CD14-positive monocyte (primary cell): ENCODE measurements around the gene VWC2L. TPM values are rescaled to one million over a fixed set of nuclear protein-coding genes. Genes with fewer than 3 reads are reported as not detected.

ENCODE experiments used
- DNase-seq, 3 donors: peaks; one replicate each; pipeline ENCODE4 v3.0.0-alpha.2; 2011 to 2022
- H2AFZ ChIP-seq: 2 replicates; pipeline ENCODE4 v1.6.0; 2012; ENCODE audit warnings: mild to moderate bottlenecking, low read depth, low read length, inconsistent platforms; ENCODE audit not compliant: insufficient read depth, poor library complexity, severe bottlenecking
- H3K27ac ChIP-seq, 2 donors: 1 replicate in 1 of 2; 2 replicates in 1 of 2; pipeline ENCODE4 v1.5.1; 2012 to 2013; ENCODE audit warnings: low read length in 2 of 2, control low read depth in 1 of 2, inconsistent platforms in 1 of 2, low read depth in 1 of 2, mild to moderate bottlenecking in 1 of 2
- H3K27me3 ChIP-seq, 2 donors: one replicate each; pipeline versions ENCODE4 v1.6.0 to v1.6.1; 2011 to 2013; ENCODE audit warnings: low read length in 2 of 2; ENCODE audit not compliant: control insufficient read depth in 2 of 2, insufficient read depth in 2 of 2
- H3K36me3 ChIP-seq, 2 donors: replicated peaks in 1 of 2; 1 replicate in 1 of 2; 2 replicates in 1 of 2; pipeline versions ENCODE4 v1.5.1 to v1.6.1; 2012 to 2013; ENCODE audit warnings: low read length in 2 of 2, control low read depth in 1 of 2, inconsistent platforms in 1 of 2, mild to moderate bottlenecking in 1 of 2; ENCODE audit not compliant: insufficient read depth in 2 of 2, control insufficient read depth in 1 of 2
- H3K4me1 ChIP-seq, 2 donors: 1 replicate in 1 of 2; 2 replicates in 1 of 2; pipeline versions ENCODE4 v1.5.1 to v1.6.1; 2012 to 2013; ENCODE audit warnings: low read length in 2 of 2, control low read depth in 1 of 2, inconsistent platforms in 1 of 2, mild to moderate bottlenecking in 1 of 2, moderate library complexity in 1 of 2; ENCODE audit not compliant: insufficient read depth in 2 of 2, control insufficient read depth in 1 of 2
- H3K4me2 ChIP-seq: replicated peaks from 2 replicates; pipeline ENCODE3; 2012; ENCODE audit warnings: low read length, moderate library complexity, mild to moderate bottlenecking; ENCODE audit not compliant: poor library complexity, severe bottlenecking; ENCODE audit errors: extremely low read depth
- H3K4me3 ChIP-seq, 3 experiments: fragments of 200-600 bp in 1 of 3; sonication (generic) in 1 of 3; replicated peaks in 1 of 3; 1 replicate in 2 of 3; 2 replicates in 1 of 3; pipeline ENCODE4 v1.5.1; 2011 to 2013; ENCODE audit warnings: low read length in 3 of 3, mild to moderate bottlenecking in 3 of 3, control low read depth in 2 of 3, low read depth in 2 of 3, inconsistent platforms in 1 of 3, moderate library complexity in 1 of 3
- H3K79me2 ChIP-seq: 2 replicates; pipeline ENCODE4 v1.6.0; 2012; ENCODE audit warnings: mild to moderate bottlenecking, control low read depth, inconsistent platforms, low read length, moderate library complexity; ENCODE audit not compliant: insufficient read depth
- H3K9ac ChIP-seq: 2 replicates; pipeline ENCODE4 v1.6.0; 2017; ENCODE audit warnings: low read length, mild to moderate bottlenecking; ENCODE audit not compliant: insufficient read depth, poor library complexity, severe bottlenecking
- H3K9me3 ChIP-seq, 2 donors: replicated peaks in 1 of 2; 1 replicate in 1 of 2; 2 replicates in 1 of 2; pipeline versions ENCODE4 v1.5.1 to v1.6.1; 2012 to 2013; ENCODE audit warnings: low read length in 2 of 2, control low read depth in 1 of 2; ENCODE audit not compliant: control insufficient read depth in 1 of 2, insufficient read depth in 1 of 2
- H4K20me1 ChIP-seq: 2 replicates; pipeline ENCODE4 v1.6.0; 2012; ENCODE audit warnings: mild to moderate bottlenecking, low read length, control low read depth, moderate library complexity; ENCODE audit not compliant: insufficient read depth
- H3K27ac Mint-ChIP-seq, 7 donors: one replicate each; pipeline ENCODE4 v1.8.0; 2020; ENCODE audit warnings: mild to moderate bottlenecking in 7 of 7, mixed read lengths in 7 of 7, moderate library complexity in 6 of 7, inconsistent platforms in 2 of 7
- H3K27me3 Mint-ChIP-seq, 3 donors: one replicate each; pipeline ENCODE4 v1.8.0; 2021 to 2022; ENCODE audit warnings: low read depth in 3 of 3, mild to moderate bottlenecking in 3 of 3, mixed read lengths in 3 of 3, moderate library complexity in 3 of 3, inconsistent platforms in 1 of 3
- H3K36me3 Mint-ChIP-seq, 2 donors: one replicate each; pipeline ENCODE4 v1.8.0; 2020; ENCODE audit warnings: mixed read lengths in 2 of 2, inconsistent platforms in 1 of 2, mild to moderate bottlenecking in 1 of 2
- H3K4me1 Mint-ChIP-seq: one replicate; pipeline ENCODE4 v1.8.0; 2020; ENCODE audit warnings: mild to moderate bottlenecking, mixed read lengths
- H3K4me3 Mint-ChIP-seq, 2 donors: one replicate each; pipeline ENCODE4 v1.8.0; 2020; ENCODE audit warnings: mild to moderate bottlenecking in 2 of 2, mixed read lengths in 2 of 2, moderate library complexity in 1 of 2
- H3K9me3 Mint-ChIP-seq, 7 donors: one replicate each; pipeline ENCODE4 v1.8.0; 2020 to 2022; ENCODE audit warnings: mixed read lengths in 7 of 7, mild to moderate bottlenecking in 6 of 7, moderate library complexity in 6 of 7, inconsistent platforms in 2 of 7
- CTCF ChIP-seq: fragments of 200-600 bp; IDR thresholded peaks from one replicate; pipeline ENCODE4 v1.8.0; 2022; ENCODE audit warnings: antibody characterized with exemption, mild to moderate bottlenecking
- WGBS: methylation state at CpG from one replicate; pipeline ENCODE4 v1.1.5; 2013; ENCODE audit warnings: missing lambda C conversion rate; ENCODE audit not compliant: insufficient coverage; 5-methylcytosine and 5-hydroxymethylcytosine counted together
- intact Hi-C, 2 donors: fragments of 100-400 bp; cut with micrococcal nuclease; formaldehyde crosslinking; loops; one replicate each; pipeline versions ENCODE4 v1.15.0 to v1.15.1; 2023
- polyA plus RNA-seq, 3 donors: library from polyadenylated mRNA; depleted of rRNA in 1 of 3; unstranded in 2 of 3; stranded (reverse) in 1 of 3; fragments of 300-500 nt in 2 of 3; fragments of >200 nt in 1 of 3; fragmentation: Illumina TruSeq in 2 of 3; gene quantifications; 1 replicate in 2 of 3; 2 replicates in 1 of 3; pipeline ENCODE4 v1.2.3, GENCODE V29; 2012 to 2021

The VWC2L gene
- polyA plus RNA-seq, 3 donors: not detected

- Histone ChIP-seq H3K27ac (no peak overlapping the region), H4K20me1 (no peaks in the 10 kb centered on the region), H3K36me3 (no peaks in the 10 kb centered on the region), H3K9me3 (peaks cover 0 to 4% of the 10 kb centered on the region in 2 donors), H3K27me3 (no peaks in the 10 kb centered on the region), H3K4me2 (no peak overlapping the region), H3K9ac (no peak overlapping the region), H3K4me3 (no peak overlapping the region), H3K4me1 (no peaks in the 10 kb centered on the region), H3K79me2 (no peaks in the 10 kb centered on the region), H2AFZ (no peak overlapping the region)
- no peak overlapping the region for H3K4me3 Mint-ChIP-seq
- peaks cover 0 to 4% (median 0%) of the 10 kb centered on the region in 3 donors for H3K27me3 Mint-ChIP-seq
- no CpG with 5 or more reads among the region's 1 CpG for WGBS
- no peaks in the 10 kb centered on the region for H3K36me3 Mint-ChIP-seq
- no peaks in the 10 kb centered on the region for H3K4me1 Mint-ChIP-seq
- peaks cover 0 to 8% (median 0%) of the 10 kb centered on the region in 7 donors for H3K9me3 Mint-ChIP-seq
- intact Hi-C loops: no loop called here
- no peak overlapping the region for H3K27ac Mint-ChIP-seq
- no peak for DNase-seq
- no peak for TF ChIP-seq CTCF
Observed at GRCh38 chr2:214503568-214503967, 92.7 kb downstream of the VWC2L start.

DNA sequence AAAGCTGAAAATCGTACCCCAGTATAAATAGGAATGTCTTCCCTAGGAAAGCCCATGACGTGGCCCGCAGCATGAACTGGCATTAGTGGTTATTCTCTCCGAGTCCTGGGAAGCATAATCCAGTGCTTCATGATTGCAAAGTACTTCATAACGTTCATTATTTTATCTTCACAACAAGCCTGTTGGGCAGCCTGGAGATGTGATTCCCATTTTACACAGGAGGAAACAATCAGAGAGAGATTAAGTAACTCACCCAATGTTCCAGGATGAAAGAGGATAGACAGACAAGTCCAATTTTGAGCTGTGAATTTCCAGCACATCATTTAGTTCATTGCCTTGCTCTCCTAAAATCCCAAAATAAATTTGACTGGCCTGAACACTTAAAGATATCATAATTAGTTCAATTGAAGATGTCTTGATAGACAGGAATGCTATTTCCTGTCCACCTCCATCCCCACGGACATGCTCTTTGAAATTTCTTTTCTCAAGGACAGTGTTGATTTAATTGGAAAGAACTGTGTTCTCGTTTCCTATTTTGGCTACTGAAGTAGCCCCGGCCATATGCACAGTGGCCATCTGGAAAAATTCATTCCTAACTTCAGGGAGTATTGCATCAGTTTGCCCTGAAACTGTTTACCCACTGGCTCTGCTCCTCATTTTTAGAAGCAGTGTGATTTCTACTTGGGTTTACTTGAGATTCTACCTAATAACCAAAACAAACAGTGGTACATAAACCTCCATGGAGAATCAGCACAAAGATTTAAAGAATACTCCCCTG, 93.9 kb downstream of the VWC2L start:
- intact Hi-C loops: no loop called here
- Histone ChIP-seq H3K27ac (no peak overlapping the region), H3K4me2 (no peak overlapping the region), H3K79me2 (no peaks in the 10 kb centered on the region), H3K4me1 (no peaks in the 10 kb centered on the region), H4K20me1 (no peaks in the 10 kb centered on the region), H2AFZ (no peak overlapping the region), H3K9ac (no peak overlapping the region), H3K36me3 (no peaks in the 10 kb centered on the region), H3K9me3 (peaks cover 0 to 4% of the 10 kb centered on the region in 2 donors), H3K4me3 (no peak overlapping the region), H3K27me3 (no peaks in the 10 kb centered on the region)
- Mint-ChIP-seq H3K27ac (no peak overlapping the region), H3K36me3 (no peaks in the 10 kb centered on the region), H3K27me3 (no peaks in the 10 kb centered on the region), H3K9me3 (peaks cover 0 to 8% (median 0%) of the 10 kb centered on the region in 7 donors), H3K4me3 (no peak overlapping the region), H3K4me1 (no peaks in the 10 kb centered on the region)
- no peak for DNase-seq
- TF ChIP-seq CTCF: no peak
- WGBS: 100% methylated on average over 1 of the region's 8 CpGs
